ENCODE results near the gene USH2A. TPM values are rescaled to one million over a fixed set of nuclear protein-coding genes. Genes with fewer than 3 reads are reported as not detected.

USH2A gene
- polyA plus RNA-seq, 2 of the 4 experiments (the other 2 are of a cell fraction), result not detected

- Histone ChIP-seq H3K4me2 (no peak overlapping the region), H3K4me1 (no peaks in the 10 kb centered on the region), H3K27ac (no peak overlapping the region), H3K9me3 (no peaks in the 10 kb centered on the region), H3K4me3 (no peak overlapping the region)
- no peak for FAIRE-seq
- ChIA-PET POLR2A (interaction anchor here (0.6 kb wide), 1 partner anchor 31 kb away, joined by 3 read pairs; no protein-coding TSS in a partner anchor), CTCF (no interaction called here)
- ATAC-seq, result no peak
- no peak for DNase-seq (ENCODE audit: low read depth in 1 of 2, low spot score in 1 of 2)
- TF ChIP-seq ZC3H11A (IDR thresholded peaks at IDR 0.05) (no peak), RCOR1 (IDR thresholded peaks at IDR 0.05; ENCODE audit: low read depth, low read length) (no peak), MAFK (IDR thresholded peaks at IDR 0.05; ENCODE audit: partially characterized antibody) (no peak), ZSCAN20 (CRISPR knock-in tag; IDR thresholded peaks at IDR 0.05) (no peak)
- TF ChIP-seq, protein P1, sequence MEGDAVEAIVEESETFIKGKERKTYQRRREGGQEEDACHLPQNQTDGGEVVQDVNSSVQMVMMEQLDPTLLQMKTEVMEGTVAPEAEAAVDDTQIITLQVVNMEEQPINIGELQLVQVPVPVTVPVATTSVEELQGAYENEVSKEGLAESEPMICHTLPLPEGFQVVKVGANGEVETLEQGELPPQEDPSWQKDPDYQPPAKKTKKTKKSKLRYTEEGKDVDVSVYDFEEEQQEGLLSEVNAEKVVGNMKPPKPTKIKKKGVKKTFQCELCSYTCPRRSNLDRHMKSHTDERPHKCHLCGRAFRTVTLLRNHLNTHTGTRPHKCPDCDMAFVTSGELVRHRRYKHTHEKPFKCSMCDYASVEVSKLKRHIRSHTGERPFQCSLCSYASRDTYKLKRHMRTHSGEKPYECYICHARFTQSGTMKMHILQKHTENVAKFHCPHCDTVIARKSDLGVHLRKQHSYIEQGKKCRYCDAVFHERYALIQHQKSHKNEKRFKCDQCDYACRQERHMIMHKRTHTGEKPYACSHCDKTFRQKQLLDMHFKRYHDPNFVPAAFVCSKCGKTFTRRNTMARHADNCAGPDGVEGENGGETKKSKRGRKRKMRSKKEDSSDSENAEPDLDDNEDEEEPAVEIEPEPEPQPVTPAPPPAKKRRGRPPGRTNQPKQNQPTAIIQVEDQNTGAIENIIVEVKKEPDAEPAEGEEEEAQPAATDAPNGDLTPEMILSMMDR (IDR thresholded peaks at IDR 0.05), result no peak
- TF ChIP-seq, protein P2, sequence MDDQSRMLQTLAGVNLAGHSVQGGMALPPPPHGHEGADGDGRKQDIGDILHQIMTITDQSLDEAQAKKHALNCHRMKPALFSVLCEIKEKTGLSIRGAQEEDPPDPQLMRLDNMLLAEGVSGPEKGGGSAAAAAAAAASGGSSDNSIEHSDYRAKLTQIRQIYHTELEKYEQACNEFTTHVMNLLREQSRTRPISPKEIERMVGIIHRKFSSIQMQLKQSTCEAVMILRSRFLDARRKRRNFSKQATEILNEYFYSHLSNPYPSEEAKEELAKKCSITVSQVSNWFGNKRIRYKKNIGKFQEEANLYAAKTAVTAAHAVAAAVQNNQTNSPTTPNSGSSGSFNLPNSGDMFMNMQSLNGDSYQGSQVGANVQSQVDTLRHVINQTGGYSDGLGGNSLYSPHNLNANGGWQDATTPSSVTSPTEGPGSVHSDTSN (IDR thresholded peaks at IDR 0.05), result no peak
- WGBS (ENCODE audit: missing lambda C conversion rate), result 0% methylated on average over 1 of the region's 1 CpG
These were observed 368.2 kb downstream of the USH2A start for GRCh38 chr1:216055004-216055403.

- CTCF ChIA-PET, result no interaction called here
- DNase-seq (ENCODE audit: low read depth in 1 of 2, low spot score in 1 of 2), result no peak
These were observed 368.6 kb downstream of the USH2A start for GRCh38 chr1:216054600-216054999.

GRCh38 chr1:216051071-216051470 lies 372.2 kb downstream of the USH2A start:
- no peak for FAIRE-seq
- POLR2A ChIA-PET, result no interaction called here

More at GRCh38 chr1:216054600-216054999, 368.6 kb downstream of the USH2A start:
- TF ChIP-seq ZFP36 (IDR thresholded peaks at IDR 0.05; ENCODE audit: borderline replicate concordance, partially characterized antibody) (no peak), ZSCAN20 (CRISPR knock-in tag; IDR thresholded peaks at IDR 0.05) (no peak), JUNB (IDR thresholded peaks at IDR 0.05) (no peak)
- TF ChIP-seq, protein P3, sequence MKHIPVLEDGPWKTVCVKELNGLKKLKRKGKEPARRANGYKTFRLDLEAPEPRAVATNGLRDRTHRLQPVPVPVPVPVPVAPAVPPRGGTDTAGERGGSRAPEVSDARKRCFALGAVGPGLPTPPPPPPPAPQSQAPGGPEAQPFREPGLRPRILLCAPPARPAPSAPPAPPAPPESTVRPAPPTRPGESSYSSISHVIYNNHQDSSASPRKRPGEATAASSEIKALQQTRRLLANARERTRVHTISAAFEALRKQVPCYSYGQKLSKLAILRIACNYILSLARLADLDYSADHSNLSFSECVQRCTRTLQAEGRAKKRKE (CRISPR knock-in tag; IDR thresholded peaks at IDR 0.05; ENCODE audit: low read depth), result no peak
- Histone ChIP-seq H3K4me2 (no peak overlapping the region), H3K27ac (no peak overlapping the region), H3K4me3 (no peak overlapping the region), H3K9me3 (no peaks in the 10 kb centered on the region), H3K4me1 (no peaks in the 10 kb centered on the region)
- ATAC-seq (no peak), FAIRE-seq (no peak)
- WGBS (ENCODE audit: missing lambda C conversion rate), result 19% methylated on average over 7 of the region's 7 CpGs
- POLR2A ChIA-PET, result interaction anchor here (0.6 kb wide), 1 partner anchor 30 kb away, joined by 3 read pairs; no protein-coding TSS in a partner anchor

DNA sequence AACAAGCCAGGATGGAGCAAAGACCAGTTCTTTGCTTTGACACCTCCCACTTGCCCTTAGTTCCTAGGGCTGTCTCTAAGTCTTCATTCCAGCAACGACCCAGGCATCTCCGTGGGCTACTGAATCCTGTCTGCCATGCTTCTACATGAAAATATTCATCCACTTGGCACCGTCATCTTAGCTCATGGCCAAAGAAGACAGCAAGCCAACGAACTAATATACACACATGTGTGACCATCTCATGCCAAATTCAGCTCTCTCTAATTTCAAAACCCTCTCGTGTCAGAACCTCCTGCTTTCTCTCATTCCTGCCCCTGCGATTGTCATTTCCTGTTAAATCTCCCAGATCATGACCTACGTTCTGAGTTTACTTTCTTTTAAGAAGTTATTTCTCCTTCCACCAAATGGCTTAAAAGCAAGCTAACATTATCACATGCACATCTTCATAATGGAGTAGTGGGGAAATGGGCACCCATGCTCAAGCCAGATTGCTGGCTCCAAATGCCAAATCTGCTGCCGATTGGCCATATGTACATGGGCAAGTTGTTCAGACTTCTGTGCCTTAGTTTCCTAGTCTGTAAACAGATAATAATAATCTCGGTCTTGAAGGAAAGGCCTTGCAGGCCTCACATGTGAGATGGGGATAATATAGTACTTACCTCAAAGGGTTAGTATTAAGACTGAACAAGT lies 373.4 kb downstream of the USH2A start:
- 18% methylated on average over 9 of the region's 9 CpGs for WGBS (ENCODE audit: missing lambda C conversion rate)
- no peak for ATAC-seq
- ChIA-PET CTCF (interaction anchor here (1.7 kb wide), 1 partner anchor 12 kb away, joined by 3 read pairs; no protein-coding TSS in a partner anchor), POLR2A (no interaction called here)
- Histone ChIP-seq H3K9me3 (no peaks in the 10 kb centered on the region), H3K4me3 (no peak overlapping the region), H3K4me2 (no peak overlapping the region), H3K4me1 (no peaks in the 10 kb centered on the region), H3K27ac (no peak overlapping the region)
- no peak for DNase-seq (ENCODE audit: low read depth in 1 of 2, low spot score in 1 of 2)
- no peak for FAIRE-seq
- TF ChIP-seq MAFK (IDR thresholded peaks at IDR 0.05; ENCODE audit: partially characterized antibody) (no peak), RAD21 (conservative IDR thresholded peaks at IDR 0.05 in 1 of 2, IDR thresholded peaks at IDR 0.05 in 1 of 2) (no peak), HES2 (IDR thresholded peaks at IDR 0.05) (no peak), NR3C1 (IDR thresholded peaks at IDR 0.05) (no peak), TP53 (CRISPR knock-in tag; IDR thresholded peaks at IDR 0.05) (no peak), ELK1 (IDR thresholded peaks at IDR 0.05; ENCODE audit: low read depth, low read length) (no peak), REST (IDR thresholded peaks at IDR 0.05) (no peak)
- TF ChIP-seq, protein P3 (CRISPR knock-in tag; IDR thresholded peaks at IDR 0.05; ENCODE audit: low read depth), result no peak

More at GRCh38 chr1:216051071-216051470, 372.2 kb downstream of the USH2A start:
- Histone ChIP-seq H3K27ac (no peak overlapping the region), H3K4me1 (no peaks in the 10 kb centered on the region), H3K9me3 (no peaks in the 10 kb centered on the region), H3K4me3 (no peak overlapping the region), H3K4me2 (no peak overlapping the region)
- TF ChIP-seq HES2 (IDR thresholded peaks at IDR 0.05) (no peak), HOXB13 (CRISPR knock-in tag; IDR thresholded peaks at IDR 0.05; ENCODE audit: low read depth) (no peak), RCOR1 (IDR thresholded peaks at IDR 0.05; ENCODE audit: low read depth, low read length) (no peak)
- DNase-seq (ENCODE audit: low read depth in 1 of 2, low spot score in 1 of 2) (no peak), ATAC-seq (no peak)
- CTCF ChIA-PET, result interaction anchor here (1.7 kb wide), 1 partner anchor 10 kb away, joined by 3 read pairs; no protein-coding TSS in a partner anchor
- 3% methylated on average over 3 of the region's 3 CpGs for WGBS (ENCODE audit: missing lambda C conversion rate)
